ENCODE measurements around the gene FRMD4A.

GRCh38 chr10:13820964-13821337, 509.8 kb downstream of the FRMD4A start:
- TF ChIP-seq RCOR1 (conservative IDR thresholded peaks at IDR 0.05; ENCODE audit: low read depth, low read length) = no peak
- no peak for TF ChIP-seq ESRRA (IDR thresholded peaks at IDR 0.05; ENCODE audit: low read length)
- TF ChIP-seq MTA2 (IDR thresholded peaks at IDR 0.05; ENCODE audit: low read depth) = no peak
- no peak for TF ChIP-seq CTCF (IDR thresholded peaks at IDR 0.05 in 2 of 3, conservative IDR thresholded peaks at IDR 0.05 in 1 of 3; ENCODE audit: control insufficient read depth in 2 of 3, extremely low read depth in 1 of 3, insufficient read depth in 1 of 3, low read depth in 3 of 3, low read length in 3 of 3)
- no peak for TF ChIP-seq E2F8 (IDR thresholded peaks at IDR 0.05; ENCODE audit: low read depth, partially characterized antibody)
- no peak for TF ChIP-seq SREBF2 (IDR thresholded peaks at IDR 0.05; ENCODE audit: low read length)
- no peak for TF ChIP-seq USF1 (IDR thresholded peaks at IDR 0.05; ENCODE audit: borderline replicate concordance, extremely low read length, insufficient read depth, low read depth, low read length)
- TF ChIP-seq RFX5 (IDR thresholded peaks at IDR 0.05; ENCODE audit: low read depth, low read length) = no peak
- TF ChIP-seq POLR2AphosphoS5 (IDR thresholded peaks at IDR 0.05; ENCODE audit: low read length) = no peak
- no peak for TF ChIP-seq SMAD1 (IDR thresholded peaks at IDR 0.05; ENCODE audit: low read depth, partially characterized antibody)
- no peak for TF ChIP-seq TCF7 (IDR thresholded peaks at IDR 0.05; ENCODE audit: borderline replicate concordance)
- no peak for TF ChIP-seq SMC3 (IDR thresholded peaks at IDR 0.05; ENCODE audit: borderline replicate concordance, low read length)
- no peak for TF ChIP-seq MAX (IDR thresholded peaks at IDR 0.05; ENCODE audit: low read depth, low read length)

Measured in GM12878 (cell line).